Camera-type eye (tissue), 1 donor: ENCODE results near the gene HS1BP3. TPM values are rescaled to one million over a fixed set of nuclear protein-coding genes. Genes with fewer than 3 reads are reported as not detected.

Source experiments
- total RNA-seq: library from RNA; depleted of rRNA; stranded (reverse); fragments of >200 nt; gene quantifications from one replicate; pipeline ENCODE4 v1.2.3, GENCODE V29; 2014

Gene HS1BP3, protein sequence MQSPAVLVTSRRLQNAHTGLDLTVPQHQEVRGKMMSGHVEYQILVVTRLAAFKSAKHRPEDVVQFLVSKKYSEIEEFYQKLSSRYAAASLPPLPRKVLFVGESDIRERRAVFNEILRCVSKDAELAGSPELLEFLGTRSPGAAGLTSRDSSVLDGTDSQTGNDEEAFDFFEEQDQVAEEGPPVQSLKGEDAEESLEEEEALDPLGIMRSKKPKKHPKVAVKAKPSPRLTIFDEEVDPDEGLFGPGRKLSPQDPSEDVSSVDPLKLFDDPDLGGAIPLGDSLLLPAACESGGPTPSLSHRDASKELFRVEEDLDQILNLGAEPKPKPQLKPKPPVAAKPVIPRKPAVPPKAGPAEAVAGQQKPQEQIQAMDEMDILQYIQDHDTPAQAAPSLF
- total RNA-seq, result 19.2 TPM

DNA sequence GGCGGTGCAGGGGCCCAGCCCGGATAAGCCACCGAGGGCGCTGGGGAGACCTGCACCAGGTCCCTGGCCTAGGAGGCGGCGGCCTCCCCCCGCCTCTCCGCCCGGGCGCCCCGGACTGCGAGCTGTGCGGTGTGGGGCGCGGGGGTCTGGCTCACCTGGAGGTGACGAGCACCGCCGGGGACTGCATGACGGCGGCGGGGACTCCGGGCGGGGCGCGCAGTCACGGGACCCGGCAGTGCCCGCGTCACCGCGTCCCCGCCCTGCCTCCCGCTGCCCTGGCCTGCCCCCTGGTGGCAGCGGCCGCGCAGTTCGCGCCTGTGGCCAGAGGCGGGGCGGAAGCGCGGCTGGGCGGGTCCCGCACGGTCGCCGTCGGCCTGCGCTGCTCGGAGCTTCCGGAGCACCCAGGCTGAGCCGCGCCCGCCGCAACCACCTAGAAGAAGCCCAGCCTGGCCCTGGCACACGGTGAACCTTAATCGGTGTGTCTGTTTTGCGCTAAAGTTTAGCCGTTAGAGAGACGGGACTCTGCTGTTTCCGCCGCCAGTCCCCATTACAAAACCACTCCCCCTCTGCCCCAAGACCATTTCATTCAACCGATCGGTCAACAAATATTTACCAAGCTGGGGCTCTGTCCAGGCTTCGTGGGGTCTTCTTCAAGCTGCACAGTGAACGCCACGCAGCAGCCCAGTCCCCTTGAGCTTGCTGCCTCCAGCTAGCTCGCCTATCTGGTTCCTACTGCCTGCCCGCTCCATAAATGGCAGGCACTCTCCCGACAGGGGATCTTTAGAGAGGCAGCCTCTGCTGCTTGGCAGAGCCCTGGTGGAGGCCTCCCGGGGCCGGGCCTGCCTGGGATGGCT, at the start of gene HS1BP3:
Gene HS1BP3 (minus strand): TSS at position 222 of the 854 bp plus-strand sequence. CDS start 35 bp downstream, at position 187.

DNA sequence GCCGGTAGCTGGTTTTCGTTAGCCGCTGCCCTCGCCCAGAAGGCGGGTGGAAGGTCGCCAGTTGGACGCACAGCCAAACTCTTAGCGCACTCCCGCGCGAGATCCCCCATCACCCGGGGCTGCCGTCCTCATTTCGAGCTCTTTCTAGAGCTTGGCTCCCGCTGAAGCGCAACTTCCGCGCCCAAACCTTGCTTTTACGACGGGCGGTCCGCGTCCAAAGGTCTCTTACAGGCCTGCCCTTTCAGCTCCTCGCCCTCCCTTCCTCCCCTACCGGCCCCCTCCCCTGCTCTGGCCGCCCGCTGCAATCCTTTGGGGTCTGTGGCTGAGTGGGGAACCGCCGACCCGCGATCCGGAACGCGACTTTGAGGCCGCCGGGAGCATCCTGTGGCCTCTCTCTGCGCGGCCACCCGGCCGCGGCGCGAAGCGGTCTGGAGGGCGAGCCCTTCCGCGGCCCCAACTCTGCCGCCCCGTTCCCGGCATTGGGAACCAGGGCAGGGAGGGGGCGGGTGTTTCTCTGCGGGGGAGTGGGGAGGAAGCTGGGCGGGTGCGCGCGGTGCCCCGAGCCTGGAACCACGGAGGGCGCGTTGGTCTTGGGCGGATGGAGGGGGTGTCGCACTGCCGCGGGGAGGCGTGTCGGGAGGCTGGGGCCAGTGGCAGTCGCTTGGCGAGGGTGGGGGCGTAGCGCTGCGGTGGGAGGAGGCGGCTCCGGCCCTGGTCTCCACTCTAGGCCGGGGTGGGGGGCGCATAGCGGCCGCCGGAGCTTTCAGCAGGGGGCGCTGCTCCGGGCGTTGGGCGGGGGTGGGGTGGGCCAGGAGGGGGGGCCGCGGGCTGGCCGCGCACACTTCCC, 15.6 kb upstream of the HS1BP3 start, which contains the start of gene GDF7:
Gene GDF7 (plus strand): TSS at position 841 of the 847 bp plus-strand sequence. CDS start 96 bp downstream, outside the sequence.

Other genes with a start within 250 kb of the HS1BP3 start
- gene RHOB, start 204.0 kb downstream of the HS1BP3 start, total RNA-seq, result 218 TPM
- gene GDF7, start 16.0 kb upstream of the HS1BP3 start, total RNA-seq, result 1.9 TPM
- 45.2 TPM for gene LDAH, start 172.0 kb upstream of the HS1BP3 start, total RNA-seq